ENCODE data around the gene RPP40. TPM values are rescaled to one million over a fixed set of nuclear protein-coding genes. Genes with fewer than 3 reads are reported as not detected.

Gene RPP40
- total and polyA plus RNA-seq, 2 of the 8 experiments (the other 6 are each of a cell fraction or from before 2014, with no cell fraction given): 7.0 to 15.7 TPM

DNA sequence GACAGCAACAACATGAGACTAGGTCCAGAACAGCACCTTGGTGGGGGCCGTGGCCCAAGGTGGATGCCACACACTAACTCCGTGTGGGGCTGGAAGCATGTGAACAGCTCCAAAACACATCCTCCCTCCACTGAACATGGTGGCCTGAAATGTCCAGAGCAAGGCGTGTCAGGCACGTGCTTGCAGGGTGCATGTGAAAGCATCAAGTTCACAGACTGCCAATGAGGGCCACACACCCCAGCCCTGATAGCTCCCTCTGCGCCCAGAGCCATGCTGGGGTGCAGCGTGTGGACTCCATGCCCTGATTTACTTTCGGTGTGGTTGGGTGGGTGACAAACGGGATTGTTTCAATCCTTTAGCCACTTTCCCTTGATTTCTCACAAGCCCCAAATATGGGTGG is 20.1 kb upstream of the RPP40 start:
- CTCF ChIA-PET (ENCODE audit: partially characterized antibody): no interaction called here
- POLR2A ChIA-PET (ENCODE audit: partially characterized antibody): interaction anchor here (1.1 kb wide), 1 partner anchor 20 kb away, joined by 3 read pairs; the partner anchor contains the start of gene RPP40

More for the DNA sequence above, 20.1 kb upstream of the RPP40 start:
- Histone ChIP-seq H3K9ac (replicated peaks in 1 of 4; ENCODE audit: extremely low read depth in 1 of 4, low read depth in 3 of 4, low read length in 3 of 4) (no peak overlapping the region), H3K18ac (ENCODE audit: extremely low read depth, low read length) (no peak overlapping the region), H3K4me1 (replicated peaks in 1 of 4; ENCODE audit: control insufficient read depth in 3 of 4, insufficient read depth in 4 of 4, low read length in 3 of 4) (peaks cover 0 to 4% (median 3%) of the 10 kb centered on the region in 4 experiments; a peak in 5 of 7 replicates), H3K79me2 (ENCODE audit: control insufficient read depth in 1 of 2, insufficient read depth in 2 of 2, low read length in 2 of 2) (no peaks in the 10 kb centered on the region), H2BK120ac (replicated peaks; ENCODE audit: low read depth, low read length) (no peak overlapping the region), H4K20me1 (replicated peaks in 1 of 2; ENCODE audit: control insufficient read depth in 1 of 2, insufficient read depth in 2 of 2, low read length in 2 of 2) (no peaks in the 10 kb centered on the region), H4K91ac (replicated peaks; ENCODE audit: insufficient read length, low read length) (peak overlapping the region; percentile 61), H3K56ac (replicated peaks; ENCODE audit: insufficient read length, low read depth, low read length) (no peak overlapping the region), H4K5ac (ENCODE audit: insufficient read length, low read depth, low read length) (no peak overlapping the region), H3K36me3 (ENCODE audit: control insufficient read depth in 2 of 4, insufficient read depth in 4 of 4, low read length in 3 of 4) (no peaks in the 10 kb centered on the region), H2AK5ac (ENCODE audit: low read depth, low read length) (0 out of 2 replicates have a peak overlapping the region, but pooled peaks have one; percentile 39), H3K23ac (ENCODE audit: insufficient read length) (no peak overlapping the region), H2AFZ (ENCODE audit: low read length) (no peak overlapping the region), H3K4me2 (ENCODE audit: insufficient read depth in 1 of 2, low read depth in 2 of 2, low read length in 2 of 2) (no peak overlapping the region), H3K14ac (ENCODE audit: insufficient read length) (no peak overlapping the region), H3K23me2 (ENCODE audit: low read depth, low read length) (peaks cover 3% of the 10 kb centered on the region; the same call in 1 of the 2 replicates), H3K79me1 (ENCODE audit: low read depth, low read length) (no peaks in the 10 kb centered on the region), H3K4me3 (ENCODE audit: extremely low read depth in 1 of 4, insufficient read depth in 2 of 4, low read depth in 3 of 4, low read length in 4 of 4) (no peak overlapping the region), H2BK15ac (ENCODE audit: low read length) (peak overlapping the region; percentile 81; the same call in 1 of the 2 replicates), H2BK5ac (ENCODE audit: low read depth, low read length) (no peak overlapping the region), H2BK20ac (ENCODE audit: low read length) (no peak overlapping the region; the same call in 1 of the 2 replicates), H3K27ac (ENCODE audit: low read depth, low read length) (no peak overlapping the region), H2BK12ac (ENCODE audit: low read depth, low read length) (peak overlapping the region; percentile 90; the same call in 1 of the 2 replicates), H3K4ac (replicated peaks; ENCODE audit: insufficient read length, low read depth, low read length) (no peak overlapping the region), H3K9me3 (ENCODE audit: insufficient read depth in 2 of 2, low read depth in 1 of 2, low read length in 1 of 2) (no peaks in the 10 kb centered on the region), H4K8ac (ENCODE audit: extremely low read depth, insufficient read depth, low read length) (no peak overlapping the region; the same call in 1 of the 2 replicates), H3K27me3 (replicated peaks in 1 of 4; ENCODE audit: control insufficient read depth in 3 of 4, extremely low read depth in 1 of 4, insufficient read depth in 3 of 4, low read length in 3 of 4) (no peaks in the 10 kb centered on the region; a peak in 1 of 7 replicates)
- TF ChIP-seq NANOG (IDR thresholded peaks at IDR 0.05; ENCODE audit: insufficient read depth, low read depth, low read length, poor library complexity, severe bottlenecking): no peak
- TF ChIP-seq CHD1 (IDR thresholded peaks at IDR 0.05; ENCODE audit: low read depth, low read length): no peak
- no peak for TF ChIP-seq GABPA (IDR thresholded peaks at IDR 0.05; ENCODE audit: borderline replicate concordance, insufficient read depth, low read length)
- no peak for TF ChIP-seq RXRA (IDR thresholded peaks at IDR 0.05; ENCODE audit: insufficient read depth, low read depth, low read length)
- no peak for TF ChIP-seq RBBP5 (IDR thresholded peaks at IDR 0.05; ENCODE audit: borderline replicate concordance, low read depth, low read length)
- no peak for TF ChIP-seq CREB1 (IDR thresholded peaks at IDR 0.05)
- 89% methylated on average over 8 of the region's 8 CpGs; no CpG with 5 or more reads in 1 of the 2 experiments for WGBS, 2 experiments (ENCODE audit: extremely low coverage in 1 of 2, insufficient coverage in 1 of 2, insufficient read length in 1 of 2, insufficient replicate concordance in 2 of 2, low coverage in 1 of 2, low lambda C conversion rate in 2 of 2, missing lambda C conversion rate in 1 of 2)
- FAIRE-seq: no peak
- DNase-seq (ENCODE audit: low read depth in 1 of 2, low spot score in 2 of 2): no peak
